Measurements from ENCODE around the gene SLC8B1.
A peak's percentile ranks its signal among the peaks of the same experiment; 100 is the strongest.

Gene SLC8B1

GRCh38 chr12:113292547-113292946, 42.4 kb downstream of the SLC8B1 start:
- DNase-seq (ENCODE audit: low read depth) = no peak

- peak; percentile 51 for DNase-seq (ENCODE audit: low read depth)
These were observed 42.8 kb downstream of the SLC8B1 start for GRCh38 chr12:113292091-113292490.

GRCh38 chr12:113291586-113291985, 43.3 kb downstream of the SLC8B1 start:
- no peak for DNase-seq (ENCODE audit: low read depth)

GRCh38 chr12:113290506-113290905, 44.4 kb downstream of the SLC8B1 start:
- no peak for DNase-seq (ENCODE audit: low read depth)

- no peak for DNase-seq (ENCODE audit: low read depth)
These were observed 45.5 kb downstream of the SLC8B1 start for GRCh38 chr12:113289361-113289760.

- no peak for DNase-seq (ENCODE audit: low read depth)
These were observed 47.0 kb downstream of the SLC8B1 start for GRCh38 chr12:113287899-113288282.

- no peak for DNase-seq (ENCODE audit: low read depth)
These were observed 47.6 kb downstream of the SLC8B1 start for GRCh38 chr12:113287146-113287898.

- DNase-seq (ENCODE audit: low read depth) = no peak
These were observed 48.2 kb downstream of the SLC8B1 start for GRCh38 chr12:113286712-113287111.

- no peak for DNase-seq (ENCODE audit: low read depth)
These were observed 49.0 kb downstream of the SLC8B1 start for GRCh38 chr12:113285679-113286610.

GRCh38 chr12:113284751-113285150, 50.2 kb downstream of the SLC8B1 start:
- DNase-seq (ENCODE audit: low read depth) = no peak

- DNase-seq (ENCODE audit: low read depth) = no peak
These were observed 56.3 kb downstream of the SLC8B1 start for GRCh38 chr12:113278633-113279032.

- DNase-seq (ENCODE audit: low read depth) = no peak
These were observed 56.8 kb downstream of the SLC8B1 start for GRCh38 chr12:113278141-113278540.

- no peak for DNase-seq (ENCODE audit: low read depth)
These were observed 57.4 kb downstream of the SLC8B1 start for GRCh38 chr12:113277511-113277910.

- DNase-seq (ENCODE audit: low read depth) = no peak
These were observed 57.9 kb downstream of the SLC8B1 start for GRCh38 chr12:113276946-113277500.

GRCh38 chr12:113276306-113276705, 58.6 kb downstream of the SLC8B1 start:
- DNase-seq (ENCODE audit: low read depth) = no peak

- DNase-seq (ENCODE audit: low read depth) = no peak
These were observed 60.1 kb downstream of the SLC8B1 start for GRCh38 chr12:113274848-113275247.

GRCh38 chr12:113273053-113273725, 61.7 kb downstream of the SLC8B1 start:
- DNase-seq (ENCODE audit: low read depth) = no peak

- DNase-seq (ENCODE audit: low read depth) = peak; percentile 80
These were observed 62.9 kb downstream of the SLC8B1 start for GRCh38 chr12:113271853-113272561.

GRCh38 chr12:113271466-113271852, 63.5 kb downstream of the SLC8B1 start:
- DNase-seq (ENCODE audit: low read depth) = no peak

- DNase-seq (ENCODE audit: low read depth) = no peak
These were observed 64.2 kb downstream of the SLC8B1 start for GRCh38 chr12:113270709-113271009.

- no peak for DNase-seq (ENCODE audit: low read depth)
These were observed 65.5 kb downstream of the SLC8B1 start for GRCh38 chr12:113269257-113269943.

Measured in ELR (cell line).